NCI-H748 (cell line): ENCODE data around the gene XXYLT1.

Experiments used
- DNase-seq: peaks from one replicate; lab custom pipeline; 2025; ENCODE audit not compliant: unreplicated experiment; lab: John Stamatoyannopoulos, UW

The XXYLT1 gene

DNA sequence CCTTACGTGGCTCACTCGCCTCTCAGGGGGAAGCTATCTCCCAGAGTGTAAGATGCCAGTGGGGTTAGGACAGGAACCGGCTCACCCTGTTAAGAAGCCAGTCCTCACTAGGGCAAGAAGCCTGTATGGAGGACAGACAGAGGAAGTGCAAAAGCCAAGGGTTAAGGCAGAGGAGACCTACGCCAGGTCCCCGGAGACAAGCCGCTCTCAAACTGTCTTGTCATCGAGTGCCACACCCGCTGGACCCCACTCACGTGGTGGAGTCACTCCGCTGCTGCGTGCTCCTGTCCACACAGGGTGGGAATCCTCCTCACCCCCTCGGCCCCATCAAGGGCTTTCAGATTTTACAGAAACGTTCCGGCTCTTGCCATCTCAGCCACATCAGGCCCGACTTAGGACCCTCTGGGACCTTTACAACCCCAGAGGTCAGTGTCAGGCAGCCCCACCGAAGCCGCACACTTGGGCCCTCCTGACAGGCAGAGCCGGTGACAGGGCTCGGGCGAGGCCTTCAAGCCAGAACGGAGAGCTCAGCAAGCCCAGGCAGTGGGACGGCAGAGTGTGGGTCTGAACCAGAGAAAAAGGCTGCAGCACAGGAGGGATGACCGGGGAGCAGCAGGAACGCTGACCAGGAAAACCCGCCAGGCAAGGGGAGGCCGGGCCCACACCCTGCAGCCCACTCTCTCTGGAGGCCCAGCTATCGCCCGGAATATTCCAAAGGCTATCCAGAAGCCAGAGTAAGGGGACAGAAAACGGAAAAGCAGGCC, 61.7 kb downstream of the XXYLT1 start:
- no peak for DNase-seq

DNA sequence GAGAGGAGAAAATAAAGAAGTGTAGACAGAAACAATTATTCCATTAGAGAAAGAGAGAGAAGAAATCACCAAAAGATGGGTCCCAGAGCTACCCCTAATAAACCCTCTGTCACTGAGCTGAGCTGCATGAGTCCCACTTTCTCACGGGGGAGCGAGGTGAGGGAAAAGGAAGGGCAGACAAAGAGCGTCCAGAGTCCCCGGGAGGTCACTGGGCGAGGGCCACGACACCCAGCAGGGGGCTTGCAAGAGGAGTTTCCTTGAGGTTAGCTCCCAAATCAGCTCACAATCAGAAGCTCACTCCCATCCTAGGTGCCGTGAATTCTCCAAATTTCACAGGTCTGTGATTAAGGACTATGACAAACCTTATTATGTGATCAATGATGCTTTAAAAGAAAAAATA, 62.3 kb downstream of the XXYLT1 start:
- no peak for DNase-seq

DNA sequence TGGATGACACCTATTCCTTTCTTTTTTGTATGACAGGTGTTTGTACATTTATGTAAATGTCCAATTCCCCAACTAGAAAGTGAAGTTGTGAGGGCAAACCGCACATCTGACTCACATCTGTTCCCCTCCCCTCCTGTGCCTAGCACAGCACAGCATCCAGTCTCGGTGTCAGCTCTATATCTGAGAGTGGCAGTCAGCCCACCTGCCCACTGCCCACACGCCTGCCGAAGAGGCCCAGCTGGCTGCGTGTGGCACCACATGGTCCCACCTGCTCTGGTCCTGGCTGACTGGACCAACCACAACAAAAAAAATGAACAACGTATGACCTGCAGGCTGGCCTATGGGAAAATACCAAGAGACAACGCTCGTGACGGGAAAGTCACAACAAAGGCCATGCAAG, 62.8 kb downstream of the XXYLT1 start:
- DNase-seq, result no peak

DNA sequence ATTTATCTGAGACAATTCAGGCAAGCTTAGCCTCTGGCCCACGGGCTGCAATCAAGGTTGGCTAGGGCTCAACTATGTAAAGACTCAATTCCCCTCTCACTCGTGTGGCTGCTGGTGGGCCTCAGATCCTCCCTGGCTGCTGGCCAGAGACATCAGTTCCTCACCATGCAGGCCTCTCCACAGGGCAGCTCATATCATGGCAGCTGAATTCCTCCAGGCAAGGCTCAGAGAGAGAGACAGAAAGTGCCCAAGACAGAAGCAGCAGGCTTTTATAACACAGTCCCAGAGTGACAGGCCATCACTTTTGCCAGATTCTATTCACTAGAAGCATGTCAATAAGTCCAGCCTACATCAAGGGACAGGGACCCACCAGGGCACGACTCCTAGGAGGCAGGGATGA, 63.2 kb downstream of the XXYLT1 start:
- DNase-seq, result no peak

DNA sequence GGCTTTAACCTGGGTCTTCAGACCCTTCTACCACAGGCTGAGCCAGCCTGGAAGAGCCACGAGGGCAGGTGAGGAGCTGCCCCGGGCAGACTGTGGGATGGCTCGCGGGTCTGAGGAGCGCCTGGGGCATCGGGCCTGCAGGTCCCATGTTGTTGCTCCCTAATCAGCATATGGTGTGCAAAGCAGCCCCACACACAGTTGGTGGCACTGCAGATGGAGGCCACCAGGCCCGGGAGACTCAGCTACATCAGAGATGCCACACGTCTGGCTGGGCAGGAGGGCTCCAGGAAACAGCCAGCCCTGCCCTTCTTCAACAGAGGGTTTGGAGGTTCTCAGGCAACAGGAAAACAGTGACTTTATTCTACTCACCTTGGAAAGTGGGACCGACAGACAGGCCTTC, 63.9 kb downstream of the XXYLT1 start:
- DNase-seq, result no peak

DNA sequence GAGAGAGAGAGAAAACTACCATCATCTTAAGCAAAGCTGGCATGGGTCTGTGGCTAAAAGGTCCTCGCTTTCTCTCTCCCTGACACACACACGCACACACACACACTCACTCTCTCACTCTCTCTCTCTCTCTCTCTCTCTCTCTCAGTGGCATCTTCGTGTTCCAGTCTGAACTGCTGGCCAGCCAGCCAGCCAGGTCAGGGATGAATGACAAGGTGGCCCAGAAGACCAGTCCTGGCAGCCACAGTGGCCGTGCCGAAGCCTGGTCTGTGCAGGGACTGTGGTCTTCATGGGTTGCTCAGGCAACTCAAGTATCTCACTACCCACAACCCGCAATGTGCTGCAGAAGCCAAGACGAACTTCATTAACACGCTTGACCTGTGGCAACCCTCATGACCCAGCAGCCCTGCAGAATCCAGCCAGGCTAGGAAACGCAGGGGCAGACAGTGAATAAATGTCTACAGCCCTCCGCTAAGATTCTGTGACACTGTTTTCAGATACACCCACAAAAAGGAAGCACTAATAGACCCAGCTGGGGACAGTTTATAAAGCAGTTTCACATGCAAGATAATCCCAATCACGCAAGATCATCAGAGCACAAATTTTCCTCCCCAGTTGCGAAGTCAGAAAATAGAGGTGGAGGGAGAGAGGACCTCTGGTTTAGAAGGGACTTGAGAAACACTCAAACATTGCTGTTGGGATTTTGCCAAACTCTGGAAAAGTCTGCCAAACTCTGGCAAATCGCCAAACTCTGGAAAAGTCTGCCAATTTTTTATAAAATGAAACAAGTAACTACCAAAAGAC, 66.4 kb downstream of the XXYLT1 start:
- DNase-seq, result peak; percentile 21

DNA sequence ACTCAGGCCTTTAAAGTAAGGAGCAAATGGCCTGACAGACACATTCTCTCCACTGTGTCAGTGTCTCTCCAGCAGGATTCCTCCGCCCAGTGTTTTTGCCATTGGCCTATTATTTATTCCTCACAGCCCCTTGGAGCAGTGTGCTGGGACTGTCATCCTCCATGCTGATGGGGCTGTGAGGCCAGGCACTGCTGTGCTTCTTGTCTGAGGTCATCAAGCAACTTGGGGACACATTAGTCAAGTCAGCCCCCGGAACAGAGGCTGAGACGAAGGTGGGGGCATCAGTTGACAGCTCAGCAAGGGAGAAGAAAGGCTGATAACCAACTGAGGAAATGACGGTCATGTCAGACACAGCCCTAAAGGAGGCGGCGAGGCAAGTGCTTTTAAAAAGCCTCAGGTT, 67.4 kb downstream of the XXYLT1 start:
- no peak for DNase-seq

DNA sequence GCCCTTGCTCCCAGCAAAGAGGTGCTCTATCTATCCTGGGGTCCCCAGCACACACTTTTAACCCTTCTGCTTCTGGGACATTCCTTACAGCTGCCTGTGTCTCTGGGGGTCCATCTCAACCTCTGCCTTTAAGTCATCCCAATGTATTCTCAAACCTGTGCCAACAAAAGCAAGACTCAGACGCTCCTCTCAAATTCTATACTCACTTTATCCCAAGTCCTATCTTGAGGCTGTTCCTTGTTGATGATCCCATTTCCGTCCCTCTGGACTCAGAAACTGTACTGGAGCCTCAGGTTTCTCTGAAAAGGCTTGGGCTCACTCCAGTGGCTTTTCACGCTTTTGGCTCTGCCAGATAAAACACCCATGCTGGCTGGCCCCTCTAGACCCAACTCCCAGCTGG, 69.7 kb downstream of the XXYLT1 start:
- DNase-seq, result no peak

DNA sequence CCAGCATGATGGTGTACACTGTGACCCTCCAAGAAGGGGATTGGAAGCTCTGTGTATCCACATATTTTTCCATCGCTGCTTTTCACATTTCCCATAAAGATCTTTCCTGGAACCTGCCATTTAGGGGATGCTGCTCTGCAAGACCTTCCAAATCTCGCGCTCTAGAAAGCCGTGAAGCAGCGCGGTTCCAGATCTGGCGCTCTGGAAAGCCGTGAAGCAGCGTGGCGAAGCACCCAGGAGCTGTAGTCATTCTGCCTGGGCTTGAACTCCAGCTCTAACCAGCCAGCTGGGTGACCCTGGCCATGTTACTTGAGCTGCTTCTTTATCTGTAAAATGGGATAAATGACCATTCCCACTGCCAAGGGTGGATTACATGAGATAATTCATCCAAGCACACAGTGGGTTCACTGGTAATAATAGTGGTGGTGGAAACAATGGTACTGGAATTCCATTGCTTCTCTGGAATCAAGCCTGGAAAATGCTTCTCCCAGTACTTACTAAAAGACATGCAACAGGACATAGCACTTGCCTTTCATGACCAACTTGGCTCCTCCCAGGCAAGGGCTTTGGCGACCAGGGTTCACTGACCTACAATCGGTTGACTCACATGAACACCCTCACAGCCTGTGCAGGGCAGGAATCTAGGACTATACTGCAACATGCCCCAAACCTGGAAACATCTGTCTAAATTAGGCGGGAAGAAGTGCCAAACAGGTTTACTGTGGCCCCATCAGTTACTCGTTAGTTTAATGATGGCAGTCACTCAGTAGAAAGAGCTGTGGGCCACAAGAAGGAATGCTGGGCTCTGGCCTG, 70.7 kb downstream of the XXYLT1 start:
- no peak for DNase-seq

DNA sequence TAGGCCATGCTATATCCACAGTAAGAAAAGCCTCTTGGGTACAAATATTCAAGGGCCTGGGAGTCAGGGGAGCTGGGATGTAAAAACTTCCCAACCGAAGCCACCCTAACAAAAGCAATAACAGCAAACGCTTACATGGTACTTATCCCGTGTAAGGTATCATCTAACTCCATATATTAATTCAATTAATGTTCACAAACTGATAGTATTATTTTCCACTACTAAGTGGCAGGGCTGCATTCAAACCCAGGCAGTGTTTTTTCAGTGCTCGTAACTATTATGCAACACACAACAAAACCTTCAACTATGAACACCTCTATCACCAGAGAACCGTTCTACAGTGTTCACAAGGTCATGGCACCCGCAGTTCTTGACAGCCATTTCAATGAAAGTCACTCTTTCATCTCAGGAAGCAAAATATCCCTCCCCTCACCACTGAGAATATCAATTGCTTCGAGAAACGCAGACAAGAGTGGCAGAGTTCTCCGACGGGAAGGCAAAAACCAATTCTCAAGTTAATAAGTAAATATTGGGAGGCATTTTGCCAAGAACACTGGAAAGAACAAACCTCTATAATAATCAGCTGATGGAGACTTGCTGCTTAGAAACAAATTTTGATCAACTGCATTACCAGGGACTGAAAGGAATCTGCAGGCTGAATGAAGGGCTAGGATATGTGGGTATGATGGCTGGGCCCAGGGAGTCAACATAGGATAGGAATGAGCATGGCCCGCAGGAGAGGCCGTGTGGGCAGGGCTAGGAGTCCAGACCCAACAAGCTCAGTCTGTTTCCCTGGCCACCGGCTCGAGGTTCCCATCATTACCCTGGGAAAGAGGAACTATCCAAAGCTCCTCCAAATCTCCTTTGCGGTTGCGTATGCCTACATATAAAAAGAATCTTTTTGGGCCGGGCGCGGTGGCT, 72.3 kb downstream of the XXYLT1 start:
- no peak for DNase-seq

DNA sequence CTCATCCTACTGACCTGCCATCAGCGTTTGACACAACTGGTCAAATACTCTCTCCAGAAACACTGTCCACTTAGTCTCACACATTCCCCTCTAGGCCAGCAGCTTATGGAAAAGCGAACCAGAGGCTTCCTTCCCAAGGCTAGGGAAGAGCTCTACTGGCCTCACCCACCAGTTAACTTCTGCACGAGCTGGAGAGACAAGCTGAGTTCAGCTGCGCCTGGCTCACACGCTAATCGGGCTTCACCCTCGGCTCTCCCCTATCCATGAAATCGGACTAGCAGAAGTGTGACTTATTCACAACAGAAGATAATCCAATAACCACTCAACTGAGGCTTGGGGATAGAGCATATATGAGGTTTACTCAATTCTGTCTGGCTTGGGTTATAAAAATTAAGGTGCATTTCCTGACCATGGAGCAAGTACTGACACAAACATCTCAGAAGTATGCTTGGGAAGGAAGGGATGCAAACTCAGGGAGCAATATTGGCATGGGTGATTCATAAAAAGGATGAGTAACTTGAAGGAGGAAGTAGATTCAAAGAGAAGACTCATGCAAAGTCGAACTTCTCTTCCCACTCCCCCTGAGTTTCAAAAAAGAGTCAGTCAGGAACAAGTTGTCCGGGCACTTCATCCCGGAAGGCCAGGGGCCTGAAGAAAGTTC, 73.1 kb downstream of the XXYLT1 start:
- DNase-seq, result no peak

DNA sequence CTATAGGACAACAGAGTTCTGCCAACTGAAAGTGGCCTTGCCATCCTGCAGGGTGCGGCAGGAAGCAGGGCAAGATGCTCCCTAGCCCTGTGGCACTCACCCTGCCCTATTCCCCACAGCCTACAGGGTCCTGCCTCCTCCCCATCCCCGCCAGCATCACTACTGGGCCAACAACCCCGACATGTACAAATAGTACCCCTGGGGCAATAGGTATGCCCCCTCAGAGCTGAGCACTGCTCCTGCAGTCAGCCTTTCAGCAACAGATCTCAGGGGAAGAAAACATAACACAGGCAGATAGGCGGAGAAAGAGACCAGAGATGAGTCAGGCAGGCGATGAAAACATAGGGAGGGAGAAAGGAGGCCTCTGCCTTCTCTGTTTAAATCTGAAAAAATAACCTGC, 74.7 kb downstream of the XXYLT1 start:
- DNase-seq, result no peak

DNA sequence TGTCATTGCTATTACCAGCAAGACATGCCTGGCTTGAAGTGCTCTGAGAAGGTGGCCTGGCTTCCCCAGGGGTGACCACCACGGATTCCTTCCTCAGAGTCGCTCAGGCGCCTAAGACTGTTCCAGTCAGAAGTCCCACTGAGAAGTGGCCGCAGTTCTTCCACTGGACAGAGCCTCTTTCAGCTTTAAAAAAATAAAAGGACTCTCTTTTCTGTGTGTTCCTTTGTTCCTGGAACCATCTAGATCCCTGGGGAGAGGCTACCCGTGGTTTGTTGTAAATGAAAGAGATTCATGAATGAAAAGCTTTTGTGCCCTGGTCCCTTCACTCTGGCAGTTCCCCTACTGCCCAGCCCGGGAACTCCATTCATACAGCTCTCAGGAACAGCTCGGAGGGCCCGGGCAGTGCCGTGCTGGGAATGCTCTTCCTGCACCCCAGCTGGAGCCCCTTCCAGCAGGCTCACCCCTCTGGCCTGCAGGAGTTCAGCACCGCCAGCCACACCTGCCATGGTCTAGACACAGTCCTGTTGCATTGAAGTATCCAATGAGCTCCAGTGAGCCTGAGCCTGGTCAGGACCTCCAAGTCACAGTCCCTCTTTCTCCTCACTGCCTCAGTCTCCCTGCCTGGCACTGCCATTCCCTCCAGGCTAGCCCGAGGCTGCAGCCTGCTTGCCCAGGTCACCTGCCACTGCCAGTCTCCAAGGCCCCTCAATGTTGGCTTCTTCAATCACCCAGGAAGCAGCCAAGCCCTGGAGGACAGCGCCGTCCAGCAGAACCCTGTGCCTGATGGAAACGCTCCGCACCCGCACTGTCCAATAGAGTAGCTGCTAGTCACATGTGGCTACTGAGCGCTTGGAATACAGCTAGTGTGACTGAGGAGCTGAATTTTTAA, 75.4 kb downstream of the XXYLT1 start:
- peak; percentile 8 for DNase-seq

DNA sequence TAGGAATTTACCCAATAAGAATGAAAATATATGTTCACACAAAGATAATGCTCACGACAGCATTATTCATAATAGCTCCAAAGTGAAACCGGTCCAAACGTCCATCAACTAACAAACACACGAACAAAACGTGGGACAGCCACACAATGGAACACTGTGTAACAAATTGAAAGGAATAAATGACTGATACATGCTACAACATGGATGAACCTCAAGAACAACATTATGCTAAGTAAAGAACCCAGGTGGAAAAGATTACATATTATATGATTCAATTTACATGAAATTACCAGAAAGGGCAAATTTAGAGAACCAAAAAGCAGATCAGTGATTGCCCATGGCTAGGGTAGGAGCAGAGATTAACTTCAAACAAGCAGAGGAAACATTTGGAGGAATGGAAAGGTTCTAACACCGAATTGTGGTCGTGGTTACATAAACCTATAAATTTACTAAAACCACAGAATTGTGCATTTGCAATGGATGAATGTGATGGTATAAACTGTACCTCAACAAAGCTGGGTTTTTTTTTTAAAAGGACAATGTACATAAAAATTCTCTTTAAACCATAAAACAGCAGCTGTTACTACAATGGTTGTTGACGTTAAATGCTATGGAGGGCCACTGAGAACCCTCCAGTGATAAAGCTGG, 76.3 kb downstream of the XXYLT1 start:
- peak; percentile 11 for DNase-seq

DNA sequence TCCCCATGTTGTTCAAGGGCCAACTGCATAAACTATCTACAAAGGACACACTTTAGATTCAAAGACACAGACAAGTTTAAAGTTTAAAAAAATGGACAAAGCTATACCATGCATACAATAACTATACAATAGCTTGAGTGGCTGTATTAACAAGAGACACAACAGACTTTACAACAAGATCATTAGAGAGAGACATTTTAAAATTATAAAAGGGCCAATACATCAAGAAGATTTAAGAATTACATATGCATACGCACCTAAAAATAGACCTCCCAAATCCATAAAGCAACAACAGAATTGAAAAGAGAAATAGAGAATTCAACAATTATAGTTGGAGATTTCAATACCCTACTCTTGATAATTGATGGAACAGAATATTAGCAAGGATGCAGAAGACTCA, 79.4 kb downstream of the XXYLT1 start:
- DNase-seq, result no peak

DNA sequence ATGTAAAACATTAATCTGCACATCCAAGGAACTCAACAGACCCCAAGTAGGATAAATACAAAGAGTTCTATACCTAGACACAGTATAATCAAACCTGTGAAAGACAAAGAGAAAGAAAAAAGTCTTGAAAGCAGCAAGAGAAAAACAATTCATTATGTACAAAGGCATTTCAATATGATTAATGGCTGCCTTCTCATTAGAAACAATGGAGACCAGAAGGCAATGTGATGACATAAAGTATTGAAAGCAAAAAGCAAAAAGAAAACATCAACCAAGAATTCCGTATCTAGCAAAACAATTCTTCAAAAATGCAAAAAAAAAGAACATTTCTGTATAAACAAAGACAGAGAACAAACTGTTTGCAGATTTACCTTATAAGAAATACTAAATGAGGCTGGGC, 81.1 kb downstream of the XXYLT1 start:
- DNase-seq, result no peak

DNA sequence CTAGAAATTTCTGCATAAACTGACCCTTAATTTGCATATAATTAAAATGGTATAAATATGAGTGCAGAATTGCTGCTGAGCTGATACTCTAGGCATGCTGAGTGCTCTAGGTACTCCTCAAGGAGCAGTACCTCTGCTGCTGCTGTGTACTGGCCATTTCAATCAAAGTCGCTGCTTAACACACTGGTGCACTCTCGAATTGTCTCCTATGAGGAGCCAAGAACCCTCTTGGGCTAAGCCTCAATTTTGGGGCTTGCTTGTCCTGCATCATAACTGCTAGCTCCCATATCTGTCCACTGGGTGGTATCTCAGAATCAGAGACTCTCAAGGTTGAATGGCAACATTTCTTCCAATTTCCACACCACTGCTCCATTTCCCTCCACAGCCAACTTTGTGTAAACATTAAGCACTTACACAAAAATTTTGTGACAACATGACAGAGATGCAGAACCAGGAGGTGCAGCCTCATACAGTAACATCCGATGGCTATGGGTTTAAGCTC, 82.5 kb downstream of the XXYLT1 start:
- no peak for DNase-seq

DNA sequence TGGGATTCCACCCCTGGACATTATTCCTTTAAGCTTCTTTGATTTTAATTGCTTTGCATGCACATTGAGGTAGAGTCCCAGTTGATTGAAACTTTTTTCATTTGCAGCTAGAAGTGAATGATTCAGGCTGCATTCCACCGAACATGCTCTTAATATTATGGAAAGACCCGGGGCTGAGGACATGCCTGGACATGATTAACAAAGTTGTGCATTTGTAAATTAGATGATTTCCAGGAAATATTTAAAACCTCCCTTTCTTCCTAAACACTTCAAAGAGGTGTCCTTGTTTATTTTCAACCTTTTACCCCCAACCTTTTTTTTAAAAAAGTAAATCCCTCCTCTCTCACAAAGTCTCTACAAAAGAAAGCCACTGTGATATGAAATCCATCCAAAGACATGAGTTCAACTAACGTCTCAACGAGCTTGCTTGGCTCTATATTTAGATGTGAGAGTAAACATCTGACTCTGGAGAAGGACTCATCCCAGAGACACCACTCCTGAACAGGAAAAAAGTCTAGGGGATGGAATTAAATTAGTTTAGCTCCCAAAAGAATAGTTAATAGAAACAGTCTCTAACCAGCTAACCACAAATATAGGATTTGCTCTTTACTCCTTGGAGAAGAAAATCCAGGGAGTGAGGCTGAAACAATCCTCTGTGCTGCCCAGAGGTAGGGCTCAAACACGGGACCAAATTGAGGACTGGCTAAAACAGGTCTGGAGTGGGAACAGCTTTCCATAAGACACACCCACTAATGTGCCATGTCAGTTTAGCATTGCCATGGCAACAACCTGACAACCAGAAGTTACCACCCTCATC, 83.1 kb downstream of the XXYLT1 start:
- DNase-seq, result peak; percentile 10
